ENCODE measurements around the gene ARSI.
A peak's percentile ranks its signal among the peaks of the same experiment; 100 is the strongest.

Gene ARSI

DNA sequence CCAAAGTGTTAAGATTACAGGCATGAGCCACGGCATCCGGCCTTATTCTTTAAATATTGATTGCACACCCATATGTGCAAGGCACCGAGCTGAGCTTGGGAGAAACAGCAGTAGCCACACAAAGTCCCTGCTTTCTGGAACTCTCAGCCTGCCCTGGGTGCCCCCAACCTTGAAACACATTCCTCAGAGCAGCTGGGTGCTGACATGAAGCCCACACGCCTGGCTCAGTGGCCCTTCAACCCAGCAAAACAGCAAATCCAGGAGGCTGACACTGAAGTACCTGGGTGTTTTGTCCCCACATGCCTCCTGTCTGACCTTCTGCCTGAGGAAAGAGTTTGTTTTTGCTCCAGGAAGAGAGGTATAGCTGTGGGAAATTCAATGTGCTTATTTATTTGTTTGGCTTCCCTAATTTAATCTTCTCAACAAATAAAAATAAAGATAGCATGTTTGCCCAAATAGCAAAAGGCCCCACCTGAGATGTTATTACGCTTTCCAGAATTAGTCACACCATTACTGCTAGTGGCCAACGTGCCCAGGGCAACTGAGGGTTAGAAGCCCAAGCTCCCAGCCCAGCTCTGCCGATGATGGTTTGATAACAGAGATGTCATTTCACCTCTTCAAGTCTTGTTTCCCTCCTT, 41.4 kb upstream of the ARSI start:
- Histone ChIP-seq H2BK5ac (ENCODE audit: low read depth, low read length, poor library complexity, severe bottlenecking) (no peak overlapping the region), H3K18ac (ENCODE audit: low read depth in 1 of 2, low read length in 2 of 2) (no peak overlapping the region)

GRCh38 chr5:150342583-150342982, 39.9 kb upstream of the ARSI start:
- no peak overlapping the region for H3K14ac ChIP-seq (ENCODE audit: low read length in 2 of 2)
- 61% methylated on average over 5 of the region's 5 CpGs for WGBS
- H3K4ac ChIP-seq (ENCODE audit: low read depth in 1 of 2, low read length in 2 of 2) = no peak overlapping the region
- H3K9ac ChIP-seq (ENCODE audit: low read length) = no peak overlapping the region
- H2BK120ac ChIP-seq (ENCODE audit: low read depth, low read length) = no peak overlapping the region
- H2AFZ ChIP-seq (ENCODE audit: low read depth, low read length) = no peak overlapping the region
- H3K4me3 ChIP-seq (ENCODE audit: insufficient read depth in 1 of 2, low read depth in 1 of 2, low read length in 2 of 2) = no peak overlapping the region
- H2BK15ac ChIP-seq (ENCODE audit: low read depth, poor library complexity, severe bottlenecking) = no peak overlapping the region
- no peak overlapping the region for H3K27ac ChIP-seq (ENCODE audit: low read length, poor library complexity, severe bottlenecking)
- peak; percentile 69 for DNase-seq
- H3K18ac ChIP-seq (ENCODE audit: low read depth in 1 of 2, low read length in 2 of 2) = no peak overlapping the region
- H3K9me3 ChIP-seq (ENCODE audit: control insufficient read depth, low read length) = no peaks in the 10 kb centered on the region
- no peaks in the 10 kb centered on the region for H3K36me3 ChIP-seq (ENCODE audit: control insufficient read depth in 1 of 2, insufficient read depth in 2 of 2, low read depth in 1 of 2, low read length in 2 of 2)
- H3K23ac ChIP-seq (ENCODE audit: low read length in 2 of 2) = no peak overlapping the region
- peaks cover 8% of the 10 kb centered on the region for H3K4me1 ChIP-seq (ENCODE audit: control insufficient read depth, insufficient read depth, low read depth, low read length)
- no peak overlapping the region for H2BK5ac ChIP-seq (ENCODE audit: low read depth, low read length, poor library complexity, severe bottlenecking)
- no peak overlapping the region for H4K8ac ChIP-seq (ENCODE audit: low read length)
- no peak overlapping the region for H3K4me2 ChIP-seq (ENCODE audit: low read length, poor library complexity, severe bottlenecking)
- no peak overlapping the region for H4K91ac ChIP-seq (ENCODE audit: low read length)
- H2BK12ac ChIP-seq (ENCODE audit: low read length in 2 of 2) = no peak overlapping the region
- no peaks in the 10 kb centered on the region for H3K79me1 ChIP-seq (replicated peaks; ENCODE audit: low read length, poor library complexity, severe bottlenecking)
- H2AK5ac ChIP-seq (ENCODE audit: low read length, severe bottlenecking) = no peak overlapping the region
- no peaks in the 10 kb centered on the region for H3K27me3 ChIP-seq (ENCODE audit: control insufficient read depth in 1 of 2, insufficient read depth in 1 of 2, low read length in 2 of 2)

More for the DNA sequence above, 41.4 kb upstream of the ARSI start:
- Histone ChIP-seq H2BK15ac (ENCODE audit: low read depth, poor library complexity, severe bottlenecking) (no peak overlapping the region), H3K9me3 (ENCODE audit: control insufficient read depth, low read length) (no peaks in the 10 kb centered on the region), H3K4me3 (ENCODE audit: insufficient read depth in 1 of 2, low read depth in 1 of 2, low read length in 2 of 2) (no peak overlapping the region), H2AK5ac (ENCODE audit: low read length, severe bottlenecking) (no peak overlapping the region), H3K14ac (ENCODE audit: low read length in 2 of 2) (no peak overlapping the region), H3K27ac (ENCODE audit: low read length, poor library complexity, severe bottlenecking) (no peak overlapping the region), H3K36me3 (ENCODE audit: control insufficient read depth in 1 of 2, insufficient read depth in 2 of 2, low read depth in 1 of 2, low read length in 2 of 2) (no peaks in the 10 kb centered on the region), H2AFZ (ENCODE audit: low read depth, low read length) (no peak overlapping the region), H3K27me3 (ENCODE audit: control insufficient read depth in 1 of 2, insufficient read depth in 1 of 2, low read length in 2 of 2) (no peaks in the 10 kb centered on the region), H2BK120ac (ENCODE audit: low read depth, low read length) (no peak overlapping the region), H3K23ac (ENCODE audit: low read length in 2 of 2) (no peak overlapping the region), H4K8ac (ENCODE audit: low read length) (no peak overlapping the region), H3K4ac (ENCODE audit: low read depth in 1 of 2, low read length in 2 of 2) (no peak overlapping the region), H3K4me2 (ENCODE audit: low read length, poor library complexity, severe bottlenecking) (no peak overlapping the region), H4K91ac (ENCODE audit: low read length) (peak overlapping the region; percentile 32), H3K79me1 (replicated peaks; ENCODE audit: low read length, poor library complexity, severe bottlenecking) (no peaks in the 10 kb centered on the region), H3K9ac (ENCODE audit: low read length) (no peak overlapping the region), H3K4me1 (ENCODE audit: control insufficient read depth, insufficient read depth, low read depth, low read length) (peaks cover 6% of the 10 kb centered on the region), H2BK12ac (ENCODE audit: low read length in 2 of 2) (no peak overlapping the region)
- 89% methylated on average over 6 of the region's 7 CpGs for WGBS
- DNase-seq = no peak

- 93% methylated on average over 1 of the region's 1 CpG for WGBS
- DNase-seq = no peak
These were observed 39.3 kb upstream of the ARSI start for GRCh38 chr5:150341989-150342388.

GRCh38 chr5:150341331-150341730, 38.6 kb upstream of the ARSI start:
- Histone ChIP-seq H3K18ac (ENCODE audit: low read depth in 1 of 2, low read length in 2 of 2) (no peak overlapping the region), H3K27ac (ENCODE audit: low read length, poor library complexity, severe bottlenecking) (no peak overlapping the region)
- 87% methylated on average over 4 of the region's 4 CpGs for WGBS

More at GRCh38 chr5:150341989-150342388, 39.3 kb upstream of the ARSI start:
- Histone ChIP-seq H3K23ac (ENCODE audit: low read length in 2 of 2) (no peak overlapping the region), H2BK120ac (ENCODE audit: low read depth, low read length) (no peak overlapping the region), H2BK15ac (ENCODE audit: low read depth, poor library complexity, severe bottlenecking) (no peak overlapping the region), H3K27ac (ENCODE audit: low read length, poor library complexity, severe bottlenecking) (no peak overlapping the region), H3K18ac (ENCODE audit: low read depth in 1 of 2, low read length in 2 of 2) (no peak overlapping the region), H2BK12ac (ENCODE audit: low read length in 2 of 2) (no peak overlapping the region), H3K36me3 (ENCODE audit: control insufficient read depth in 1 of 2, insufficient read depth in 2 of 2, low read depth in 1 of 2, low read length in 2 of 2) (no peaks in the 10 kb centered on the region), H2AK5ac (ENCODE audit: low read length, severe bottlenecking) (no peak overlapping the region), H3K4me1 (ENCODE audit: control insufficient read depth, insufficient read depth, low read depth, low read length) (peaks cover 8% of the 10 kb centered on the region), H3K4me3 (ENCODE audit: insufficient read depth in 1 of 2, low read depth in 1 of 2, low read length in 2 of 2) (no peak overlapping the region), H3K4ac (ENCODE audit: low read depth in 1 of 2, low read length in 2 of 2) (no peak overlapping the region), H3K27me3 (ENCODE audit: control insufficient read depth in 1 of 2, insufficient read depth in 1 of 2, low read length in 2 of 2) (no peaks in the 10 kb centered on the region), H4K8ac (ENCODE audit: low read length) (no peak overlapping the region), H2AFZ (ENCODE audit: low read depth, low read length) (no peak overlapping the region), H3K4me2 (ENCODE audit: low read length, poor library complexity, severe bottlenecking) (no peak overlapping the region), H4K91ac (ENCODE audit: low read length) (no peak overlapping the region), H3K9me3 (ENCODE audit: control insufficient read depth, low read length) (no peaks in the 10 kb centered on the region), H2BK5ac (ENCODE audit: low read depth, low read length, poor library complexity, severe bottlenecking) (no peak overlapping the region), H3K79me1 (replicated peaks; ENCODE audit: low read length, poor library complexity, severe bottlenecking) (no peaks in the 10 kb centered on the region), H3K9ac (ENCODE audit: low read length) (no peak overlapping the region), H3K14ac (ENCODE audit: low read length in 2 of 2) (no peak overlapping the region)

More at GRCh38 chr5:150341331-150341730, 38.6 kb upstream of the ARSI start:
- Histone ChIP-seq H2AFZ (ENCODE audit: low read depth, low read length) (no peak overlapping the region), H3K9me3 (ENCODE audit: control insufficient read depth, low read length) (no peaks in the 10 kb centered on the region), H2BK120ac (ENCODE audit: low read depth, low read length) (no peak overlapping the region), H2BK12ac (ENCODE audit: low read length in 2 of 2) (no peak overlapping the region), H4K91ac (ENCODE audit: low read length) (peak overlapping the region; percentile 0), H3K27me3 (ENCODE audit: control insufficient read depth in 1 of 2, insufficient read depth in 1 of 2, low read length in 2 of 2) (no peaks in the 10 kb centered on the region), H2BK15ac (ENCODE audit: low read depth, poor library complexity, severe bottlenecking) (no peak overlapping the region), H3K14ac (ENCODE audit: low read length in 2 of 2) (no peak overlapping the region), H3K79me1 (replicated peaks; ENCODE audit: low read length, poor library complexity, severe bottlenecking) (no peaks in the 10 kb centered on the region), H3K36me3 (ENCODE audit: control insufficient read depth in 1 of 2, insufficient read depth in 2 of 2, low read depth in 1 of 2, low read length in 2 of 2) (no peaks in the 10 kb centered on the region), H3K4me2 (ENCODE audit: low read length, poor library complexity, severe bottlenecking) (no peak overlapping the region), H2AK5ac (ENCODE audit: low read length, severe bottlenecking) (no peak overlapping the region), H3K4me1 (ENCODE audit: control insufficient read depth, insufficient read depth, low read depth, low read length) (peaks cover 8% of the 10 kb centered on the region), H3K4me3 (ENCODE audit: insufficient read depth in 1 of 2, low read depth in 1 of 2, low read length in 2 of 2) (no peak overlapping the region), H3K23ac (ENCODE audit: low read length in 2 of 2) (no peak overlapping the region), H2BK5ac (ENCODE audit: low read depth, low read length, poor library complexity, severe bottlenecking) (no peak overlapping the region), H3K9ac (ENCODE audit: low read length) (no peak overlapping the region), H3K4ac (ENCODE audit: low read depth in 1 of 2, low read length in 2 of 2) (no peak overlapping the region), H4K8ac (ENCODE audit: low read length) (peak overlapping the region; percentile 15)
- DNase-seq = no peak
